ENCODE data around the gene KCNH2. TPM values are rescaled to one million over a fixed set of nuclear protein-coding genes. Genes with fewer than 3 reads are reported as not detected.

Gene KCNH2
- total and polyA plus RNA-seq, 2 of the 13 experiments (the other 11 are each of a cell fraction or from before 2014, with no cell fraction given): 0.09 to 0.11 TPM

DNA sequence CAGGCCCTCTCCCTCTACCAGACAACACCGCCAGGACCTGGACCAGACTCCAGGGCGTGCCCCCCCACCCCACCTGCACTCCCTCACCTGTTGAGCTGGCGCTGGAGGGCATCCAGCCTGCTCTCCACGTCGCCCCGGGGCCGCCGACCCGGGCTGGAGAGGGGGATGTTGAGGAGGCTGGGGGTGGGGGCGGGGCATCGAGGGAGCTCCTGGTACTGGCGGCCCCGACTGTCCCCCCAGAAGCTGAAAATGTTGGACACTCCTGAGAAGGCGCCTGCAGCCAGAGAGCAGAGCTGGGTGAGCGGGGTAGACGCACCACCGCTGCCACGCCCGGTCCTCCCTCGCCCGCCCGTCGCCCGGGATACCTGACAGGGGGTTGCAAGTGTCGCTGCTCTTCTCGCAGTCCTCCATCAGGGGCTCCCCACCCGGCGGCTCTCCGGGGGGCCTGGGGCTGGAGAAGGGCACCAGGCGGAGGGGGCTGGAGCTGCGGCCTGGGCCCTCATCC, 30.8 kb downstream of the KCNH2 start (continued):
- TF ChIP-seq, protein P1, sequence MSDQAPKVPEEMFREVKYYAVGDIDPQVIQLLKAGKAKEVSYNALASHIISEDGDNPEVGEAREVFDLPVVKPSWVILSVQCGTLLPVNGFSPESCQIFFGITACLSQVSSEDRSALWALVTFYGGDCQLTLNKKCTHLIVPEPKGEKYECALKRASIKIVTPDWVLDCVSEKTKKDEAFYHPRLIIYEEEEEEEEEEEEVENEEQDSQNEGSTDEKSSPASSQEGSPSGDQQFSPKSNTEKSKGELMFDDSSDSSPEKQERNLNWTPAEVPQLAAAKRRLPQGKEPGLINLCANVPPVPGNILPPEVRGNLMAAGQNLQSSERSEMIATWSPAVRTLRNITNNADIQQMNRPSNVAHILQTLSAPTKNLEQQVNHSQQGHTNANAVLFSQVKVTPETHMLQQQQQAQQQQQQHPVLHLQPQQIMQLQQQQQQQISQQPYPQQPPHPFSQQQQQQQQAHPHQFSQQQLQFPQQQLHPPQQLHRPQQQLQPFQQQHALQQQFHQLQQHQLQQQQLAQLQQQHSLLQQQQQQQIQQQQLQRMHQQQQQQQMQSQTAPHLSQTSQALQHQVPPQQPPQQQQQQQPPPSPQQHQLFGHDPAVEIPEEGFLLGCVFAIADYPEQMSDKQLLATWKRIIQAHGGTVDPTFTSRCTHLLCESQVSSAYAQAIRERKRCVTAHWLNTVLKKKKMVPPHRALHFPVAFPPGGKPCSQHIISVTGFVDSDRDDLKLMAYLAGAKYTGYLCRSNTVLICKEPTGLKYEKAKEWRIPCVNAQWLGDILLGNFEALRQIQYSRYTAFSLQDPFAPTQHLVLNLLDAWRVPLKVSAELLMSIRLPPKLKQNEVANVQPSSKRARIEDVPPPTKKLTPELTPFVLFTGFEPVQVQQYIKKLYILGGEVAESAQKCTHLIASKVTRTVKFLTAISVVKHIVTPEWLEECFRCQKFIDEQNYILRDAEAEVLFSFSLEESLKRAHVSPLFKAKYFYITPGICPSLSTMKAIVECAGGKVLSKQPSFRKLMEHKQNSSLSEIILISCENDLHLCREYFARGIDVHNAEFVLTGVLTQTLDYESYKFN (CRISPR knock-in tag; conservative IDR thresholded peaks at IDR 0.05): no peak
- TF ChIP-seq, protein P2, sequence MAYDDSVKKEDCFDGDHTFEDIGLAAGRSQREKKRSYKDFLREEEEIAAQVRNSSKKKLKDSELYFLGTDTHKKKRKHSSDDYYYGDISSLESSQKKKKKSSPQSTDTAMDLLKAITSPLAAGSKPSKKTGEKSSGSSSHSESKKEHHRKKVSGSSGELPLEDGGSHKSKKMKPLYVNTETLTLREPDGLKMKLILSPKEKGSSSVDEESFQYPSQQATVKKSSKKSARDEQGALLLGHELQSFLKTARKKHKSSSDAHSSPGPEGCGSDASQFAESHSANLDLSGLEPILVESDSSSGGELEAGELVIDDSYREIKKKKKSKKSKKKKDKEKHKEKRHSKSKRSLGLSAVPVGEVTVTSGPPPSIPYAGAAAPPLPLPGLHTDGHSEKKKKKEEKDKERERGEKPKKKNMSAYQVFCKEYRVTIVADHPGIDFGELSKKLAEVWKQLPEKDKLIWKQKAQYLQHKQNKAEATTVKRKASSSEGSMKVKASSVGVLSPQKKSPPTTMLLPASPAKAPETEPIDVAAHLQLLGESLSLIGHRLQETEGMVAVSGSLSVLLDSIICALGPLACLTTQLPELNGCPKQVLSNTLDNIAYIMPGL (CRISPR knock-in tag; IDR thresholded peaks at IDR 0.05; ENCODE audit: borderline replicate concordance in 1 of 2, low read depth in 1 of 2): no peak

DNA sequence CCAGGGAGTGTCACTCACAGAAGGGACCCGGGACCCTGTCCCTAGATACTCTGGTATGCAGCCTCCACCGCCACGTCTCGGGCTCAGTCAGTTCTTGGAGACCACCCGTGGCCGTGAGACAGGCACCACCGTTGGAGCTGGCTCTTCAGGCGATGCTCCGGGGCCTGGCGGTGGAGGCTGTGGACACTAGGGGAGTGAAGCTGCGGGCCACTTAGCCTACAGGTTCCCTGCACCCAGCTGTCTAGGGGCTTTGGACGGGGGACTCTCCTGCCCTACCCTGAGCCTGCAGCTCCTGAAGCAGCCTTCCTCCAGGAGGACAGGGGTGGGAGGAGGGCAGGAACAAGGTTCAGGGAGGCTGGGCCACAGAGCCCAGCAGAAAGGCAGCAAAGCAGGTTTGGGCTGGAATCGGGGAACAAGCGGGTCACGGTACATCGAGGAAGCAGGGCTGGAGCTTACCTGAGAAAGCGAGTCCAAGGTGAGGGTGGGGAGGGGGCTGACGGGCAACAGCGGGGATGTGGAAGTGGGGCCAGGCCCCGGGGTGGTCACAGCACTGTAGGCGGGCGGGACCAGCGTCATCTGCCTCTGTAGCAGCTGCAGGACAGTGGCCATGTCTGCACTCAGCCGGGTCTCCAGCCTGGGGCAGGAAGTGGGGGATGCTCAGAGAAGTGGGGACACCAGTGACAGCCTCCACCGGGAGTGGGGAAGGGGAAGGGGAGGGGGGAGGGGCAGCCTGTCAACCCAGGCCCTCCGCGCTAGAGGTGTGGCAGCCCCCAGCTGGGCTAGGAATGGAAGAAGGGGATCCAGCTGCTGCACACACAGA, 31.5 kb downstream of the KCNH2 start:
- in situ Hi-C loops (cut with HindIII; ENCODE audit: extremely low pct_ligation_motif_present, low pct_unique_long_range_greater_than_20kb) (no loop called here), intact Hi-C loops (cut with micrococcal nuclease; ENCODE audit: unreplicated experiment) (no loop called here)
- no peak for DNase-seq (ENCODE audit: low spot score)
- CTCF ChIA-PET (ENCODE audit: low intra/inter-chr PET ratio, low total read pairs): no interaction called here
- Histone ChIP-seq H3K27ac (ENCODE audit: extremely low read length, insufficient read depth, low read length) (no peak overlapping the region), H3K27me3 (ENCODE audit: control insufficient read depth in 1 of 2, insufficient read depth in 2 of 2, low read length in 2 of 2) (peaks cover 11 to 58% of the 10 kb centered on the region in 2 experiments), H3K36me3 (replicated peaks in 1 of 2; ENCODE audit: control insufficient read depth in 1 of 2, insufficient read depth in 2 of 2, low read length in 2 of 2) (no peaks in the 10 kb centered on the region), H3K4me1 (ENCODE audit: insufficient read depth, low read length) (no peaks in the 10 kb centered on the region), H4K20me1 (ENCODE audit: insufficient read depth, low read length) (no peaks in the 10 kb centered on the region), H3K79me2 (ENCODE audit: insufficient read depth, low read length) (no peaks in the 10 kb centered on the region), H2AFZ (ENCODE audit: low read length) (no peak overlapping the region), H3K9me3 (ENCODE audit: low read length) (no peaks in the 10 kb centered on the region), H3K9ac (ENCODE audit: insufficient read depth, low read depth, low read length) (no peak overlapping the region), H3K4me2 (ENCODE audit: low read depth, low read length) (no peak overlapping the region), H3K4me3 (replicated peaks in 1 of 3; ENCODE audit: insufficient read depth in 1 of 3, low read depth in 2 of 3, low read length in 3 of 3) (no peak overlapping the region)
- BruUV-seq (replicated peaks): no TSS peak
- POLR2A ChIA-PET: no interaction called here
- FAIRE-seq: no peak
- peak; percentile 7; the same call in 1 of the 3 replicates for ATAC-seq
- 17% methylated on average over 13 of the region's 27 CpGs for WGBS (ENCODE audit: low lambda C conversion rate)
- TF ChIP-seq HDAC6 (IDR thresholded peaks at IDR 0.05; ENCODE audit: low read depth, low read length) (no peak), ZNF558 (CRISPR knock-in tag; IDR thresholded peaks at IDR 0.05; ENCODE audit: borderline replicate concordance) (no peak), ZMYM3 (CRISPR knock-in tag; IDR thresholded peaks at IDR 0.05) (no peak), KDM3A (CRISPR knock-in tag; IDR thresholded peaks at IDR 0.05; ENCODE audit: low read depth) (no peak), ZKSCAN5 (CRISPR knock-in tag; IDR thresholded peaks at IDR 0.05) (no peak), RFX1 (IDR thresholded peaks at IDR 0.05) (no peak), ZC3H13 (CRISPR knock-in tag; IDR thresholded peaks at IDR 0.05) (no peak)
- TF ChIP-seq, protein P3, sequence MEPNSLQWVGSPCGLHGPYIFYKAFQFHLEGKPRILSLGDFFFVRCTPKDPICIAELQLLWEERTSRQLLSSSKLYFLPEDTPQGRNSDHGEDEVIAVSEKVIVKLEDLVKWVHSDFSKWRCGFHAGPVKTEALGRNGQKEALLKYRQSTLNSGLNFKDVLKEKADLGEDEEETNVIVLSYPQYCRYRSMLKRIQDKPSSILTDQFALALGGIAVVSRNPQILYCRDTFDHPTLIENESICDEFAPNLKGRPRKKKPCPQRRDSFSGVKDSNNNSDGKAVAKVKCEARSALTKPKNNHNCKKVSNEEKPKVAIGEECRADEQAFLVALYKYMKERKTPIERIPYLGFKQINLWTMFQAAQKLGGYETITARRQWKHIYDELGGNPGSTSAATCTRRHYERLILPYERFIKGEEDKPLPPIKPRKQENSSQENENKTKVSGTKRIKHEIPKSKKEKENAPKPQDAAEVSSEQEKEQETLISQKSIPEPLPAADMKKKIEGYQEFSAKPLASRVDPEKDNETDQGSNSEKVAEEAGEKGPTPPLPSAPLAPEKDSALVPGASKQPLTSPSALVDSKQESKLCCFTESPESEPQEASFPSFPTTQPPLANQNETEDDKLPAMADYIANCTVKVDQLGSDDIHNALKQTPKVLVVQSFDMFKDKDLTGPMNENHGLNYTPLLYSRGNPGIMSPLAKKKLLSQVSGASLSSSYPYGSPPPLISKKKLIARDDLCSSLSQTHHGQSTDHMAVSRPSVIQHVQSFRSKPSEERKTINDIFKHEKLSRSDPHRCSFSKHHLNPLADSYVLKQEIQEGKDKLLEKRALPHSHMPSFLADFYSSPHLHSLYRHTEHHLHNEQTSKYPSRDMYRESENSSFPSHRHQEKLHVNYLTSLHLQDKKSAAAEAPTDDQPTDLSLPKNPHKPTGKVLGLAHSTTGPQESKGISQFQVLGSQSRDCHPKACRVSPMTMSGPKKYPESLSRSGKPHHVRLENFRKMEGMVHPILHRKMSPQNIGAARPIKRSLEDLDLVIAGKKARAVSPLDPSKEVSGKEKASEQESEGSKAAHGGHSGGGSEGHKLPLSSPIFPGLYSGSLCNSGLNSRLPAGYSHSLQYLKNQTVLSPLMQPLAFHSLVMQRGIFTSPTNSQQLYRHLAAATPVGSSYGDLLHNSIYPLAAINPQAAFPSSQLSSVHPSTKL (CRISPR knock-in tag; IDR thresholded peaks at IDR 0.05): no peak

Data from HepG2 (cell line).